ENCODE measurements around the gene SPC25. TPM values are rescaled to one million over a fixed set of nuclear protein-coding genes. Genes with fewer than 3 reads are reported as not detected.

The SPC25 gene
- total and polyA plus RNA-seq, 2 of the 13 experiments (the other 11 are each of a cell fraction or from before 2014, with no cell fraction given), result 11.3 to 26.5 TPM

GRCh38 chr2:168890006-168890782, at the start of gene SPC25 (continued):
- TF ChIP-seq PRDM15 (CRISPR knock-in tag; IDR thresholded peaks at IDR 0.05) (no peak), POGZ (CRISPR knock-in tag; IDR thresholded peaks at IDR 0.05) (peak; percentile 90), SNRNP70 (IDR thresholded peaks at IDR 0.05; ENCODE audit: low read depth, low read length) (no peak), SALL1 (CRISPR knock-in tag; IDR thresholded peaks at IDR 0.05) (peak; percentile 73), PLSCR1 (CRISPR knock-in tag; IDR thresholded peaks at IDR 0.05; ENCODE audit: borderline replicate concordance) (no peak), SNAI1 (CRISPR knock-in tag; IDR thresholded peaks at IDR 0.05; ENCODE audit: borderline replicate concordance) (no peak), MEF2D (CRISPR knock-in tag; IDR thresholded peaks at IDR 0.05) (peak; percentile 55), BORCS8-MEF2B (CRISPR knock-in tag; IDR thresholded peaks at IDR 0.05) (peak; percentile 97), FOXM1 (CRISPR knock-in tag; IDR thresholded peaks at IDR 0.05) (no peak), ZNF331 (CRISPR knock-in tag; IDR thresholded peaks at IDR 0.05) (peak; percentile 32; the same call in 1 of the 2 replicates), GRHL1 (CRISPR knock-in tag; conservative IDR thresholded peaks at IDR 0.05) (no peak), DMAP1 (CRISPR knock-in tag; IDR thresholded peaks at IDR 0.05) (peak; percentile 89), MEIS1 (CRISPR knock-in tag; IDR thresholded peaks at IDR 0.05; ENCODE audit: borderline replicate concordance) (no peak), NR2F1 (CRISPR knock-in tag; IDR thresholded peaks at IDR 0.05) (no peak), ZNF292 (CRISPR knock-in tag; IDR thresholded peaks at IDR 0.05; ENCODE audit: borderline replicate concordance, low read depth) (no peak), ZNF776 (CRISPR knock-in tag; IDR thresholded peaks at IDR 0.05) (0 out of 2 replicates have a peak, but pooled peaks have one; percentile 18)
- TF ChIP-seq, protein P1, sequence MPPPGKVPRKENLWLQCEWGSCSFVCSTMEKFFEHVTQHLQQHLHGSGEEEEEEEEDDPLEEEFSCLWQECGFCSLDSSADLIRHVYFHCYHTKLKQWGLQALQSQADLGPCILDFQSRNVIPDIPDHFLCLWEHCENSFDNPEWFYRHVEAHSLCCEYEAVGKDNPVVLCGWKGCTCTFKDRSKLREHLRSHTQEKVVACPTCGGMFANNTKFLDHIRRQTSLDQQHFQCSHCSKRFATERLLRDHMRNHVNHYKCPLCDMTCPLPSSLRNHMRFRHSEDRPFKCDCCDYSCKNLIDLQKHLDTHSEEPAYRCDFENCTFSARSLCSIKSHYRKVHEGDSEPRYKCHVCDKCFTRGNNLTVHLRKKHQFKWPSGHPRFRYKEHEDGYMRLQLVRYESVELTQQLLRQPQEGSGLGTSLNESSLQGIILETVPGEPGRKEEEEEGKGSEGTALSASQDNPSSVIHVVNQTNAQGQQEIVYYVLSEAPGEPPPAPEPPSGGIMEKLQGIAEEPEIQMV (CRISPR knock-in tag; IDR thresholded peaks at IDR 0.05; ENCODE audit: low read depth), result no peak
- TF ChIP-seq, protein P2, sequence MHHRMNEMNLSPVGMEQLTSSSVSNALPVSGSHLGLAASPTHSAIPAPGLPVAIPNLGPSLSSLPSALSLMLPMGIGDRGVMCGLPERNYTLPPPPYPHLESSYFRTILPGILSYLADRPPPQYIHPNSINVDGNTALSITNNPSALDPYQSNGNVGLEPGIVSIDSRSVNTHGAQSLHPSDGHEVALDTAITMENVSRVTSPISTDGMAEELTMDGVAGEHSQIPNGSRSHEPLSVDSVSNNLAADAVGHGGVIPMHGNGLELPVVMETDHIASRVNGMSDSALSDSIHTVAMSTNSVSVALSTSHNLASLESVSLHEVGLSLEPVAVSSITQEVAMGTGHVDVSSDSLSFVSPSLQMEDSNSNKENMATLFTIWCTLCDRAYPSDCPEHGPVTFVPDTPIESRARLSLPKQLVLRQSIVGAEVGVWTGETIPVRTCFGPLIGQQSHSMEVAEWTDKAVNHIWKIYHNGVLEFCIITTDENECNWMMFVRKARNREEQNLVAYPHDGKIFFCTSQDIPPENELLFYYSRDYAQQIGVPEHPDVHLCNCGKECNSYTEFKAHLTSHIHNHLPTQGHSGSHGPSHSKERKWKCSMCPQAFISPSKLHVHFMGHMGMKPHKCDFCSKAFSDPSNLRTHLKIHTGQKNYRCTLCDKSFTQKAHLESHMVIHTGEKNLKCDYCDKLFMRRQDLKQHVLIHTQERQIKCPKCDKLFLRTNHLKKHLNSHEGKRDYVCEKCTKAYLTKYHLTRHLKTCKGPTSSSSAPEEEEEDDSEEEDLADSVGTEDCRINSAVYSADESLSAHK (CRISPR knock-in tag; IDR thresholded peaks at IDR 0.05; ENCODE audit: borderline replicate concordance), result no peak

Data from HepG2 (cell line).